K562 (cell line): Measurements from ENCODE around the gene NTN1. TPM values are rescaled to one million over a fixed set of nuclear protein-coding genes. Genes with fewer than 3 reads are reported as not detected.

Source experiments
- ATAC-seq: fragments of 200-7000 bp; cut with Tn5 transposase; 3 replicates; pipeline ENCODE4 v1.9.1; 2020; ENCODE audit warnings: moderate library complexity
- BruUV-seq: library from RNA; stranded (reverse); fragments of 400-500 nt; replicated peaks from 2 replicates; lab custom pipeline; 2021; lab: Mats Ljungman, UMichigan
- CTCF ChIA-PET: fragments of 300-600 bp; formaldehyde crosslinking; extraction: SDS; loops from one replicate; lab custom pipeline; 2021; ENCODE audit warnings: low intra/inter-chr PET ratio; lab: Yijun Ruan, JAX
- POLR2A ChIA-PET: fragments of 300-600, 350-650 bp; sonication (Branson Sonifier 250); formaldehyde crosslinking; extraction: SDS; loops from one replicate; lab custom pipeline; 2021; ENCODE audit warnings: antibody characterized with exemption, inconsistent platforms; lab: Yijun Ruan, JAX
- DNase-seq, 4 experiments: peaks; one replicate each; pipeline versions ENCODE4 v3.0.0 to v3.0.0-alpha.2; 2011 to 2018; ENCODE audit warnings: low spot score in 3 of 4, mixed read lengths in 3 of 4; ENCODE audit errors: extremely low read depth in 1 of 4
- FAIRE-seq: peaks from 2 replicates; lab custom pipeline; 2011; peaks lifted over from hg19 to GRCh38; lab: Jason Lieb, UNC
- H2AFZ ChIP-seq: 2 replicates; pipeline ENCODE4 v1.6.0; 2011; ENCODE audit warnings: low read depth, low read length, control low read depth, inconsistent platforms
- H3K27ac ChIP-seq: fragments of 200-600 bp; 3 replicates; pipeline ENCODE4 v1.8.0; 2011; ENCODE audit warnings: low read depth, mild to moderate bottlenecking, control low read depth, inconsistent platforms, low read length, moderate library complexity, mixed read lengths; ENCODE audit errors: extremely low read depth
- H3K27me3 ChIP-seq, 2 experiments: fragments of 300-600 bp in 1 of 2; 2 replicates in 1 of 2; 3 replicates in 1 of 2; pipeline versions ENCODE4 v1.6.0 to v1.8.0; 2011; ENCODE audit warnings: inconsistent platforms in 2 of 2, low read length in 2 of 2, mild to moderate bottlenecking in 1 of 2, mixed read lengths in 1 of 2, moderate library complexity in 1 of 2; ENCODE audit not compliant: control insufficient read depth in 2 of 2, insufficient read depth in 2 of 2
- H3K36me3 ChIP-seq: fragments of 300-600 bp; 3 replicates; pipeline ENCODE4 v1.8.0; 2011; ENCODE audit warnings: mild to moderate bottlenecking, low read length, inconsistent platforms; ENCODE audit not compliant: control insufficient read depth, insufficient read depth
- H3K4me1 ChIP-seq, 2 experiments: fragments of 200-600 bp in 1 of 2; replicated peaks in 1 of 2; 2 replicates in 1 of 2; 3 replicates in 1 of 2; pipeline versions ENCODE4 v1.5.1 to v1.8.0; 2011; ENCODE audit warnings: inconsistent platforms in 2 of 2, low read length in 2 of 2, mild to moderate bottlenecking in 1 of 2, mixed read lengths in 1 of 2, moderate library complexity in 1 of 2; ENCODE audit not compliant: control insufficient read depth in 2 of 2, insufficient read depth in 2 of 2
- H3K4me2 ChIP-seq: 2 replicates; pipeline ENCODE4 v1.6.1; 2011; ENCODE audit warnings: low read length, control low read depth, inconsistent platforms, mixed read lengths; ENCODE audit not compliant: insufficient read depth
- H3K4me3 ChIP-seq: fragments of 200-600 bp; sonication (generic), shearing (Covaris generic); 2 replicates; pipeline ENCODE4 v1.5.1; 2016; ENCODE audit warnings: control low read depth, inconsistent platforms
- H3K79me2 ChIP-seq: fragments of 200-600 bp; 3 replicates; pipeline ENCODE4 v1.8.0; 2011; ENCODE audit warnings: low read length, inconsistent platforms; ENCODE audit not compliant: control insufficient read depth, insufficient read depth
- H3K9ac ChIP-seq, 2 experiments: 2 replicates each; pipeline versions ENCODE4 v1.6.0 to v1.6.1; 2011; ENCODE audit warnings: low read depth in 2 of 2, low read length in 2 of 2, control low read depth in 1 of 2, inconsistent platforms in 1 of 2, mild to moderate bottlenecking in 1 of 2, mixed read lengths in 1 of 2; ENCODE audit not compliant: insufficient read depth in 1 of 2
- H3K9me1 ChIP-seq: one replicate; pipeline ENCODE4 v1.6.0; 2011; ENCODE audit warnings: inconsistent platforms, mild to moderate bottlenecking, low read length, moderate library complexity; ENCODE audit not compliant: control insufficient read depth, insufficient read depth
- H3K9me3 ChIP-seq: replicated peaks from 2 replicates; pipeline ENCODE4 v1.5.1; 2011; ENCODE audit warnings: low read depth, low read length, inconsistent platforms; ENCODE audit not compliant: control insufficient read depth, insufficient read depth
- H4K20me1 ChIP-seq: replicated peaks from 2 replicates; pipeline ENCODE4 v1.6.1; 2011; ENCODE audit warnings: low read length, inconsistent platforms, mixed read lengths; ENCODE audit not compliant: control insufficient read depth, insufficient read depth
- ARID3B ChIP-seq: fragments of 250-450 bp; sonication (Bioruptor Pico); IDR thresholded peaks from 2 replicates; pipeline ENCODE4 v1.4.0; 2020; ENCODE audit warnings: borderline replicate concordance
- ATF4 ChIP-seq: fragments of 450-650 bp; formaldehyde crosslinking; IDR thresholded peaks from 2 replicates; pipeline ENCODE4 v1.4.0; 2022; ENCODE audit warnings: mild to moderate bottlenecking, moderate library complexity
- GATAD2B ChIP-seq: fragments of 450-650 bp; IDR thresholded peaks from 2 replicates; pipeline ENCODE4 v1.6.1; 2017; ENCODE audit warnings: mild to moderate bottlenecking, borderline replicate concordance
- NCOA6 ChIP-seq: fragments of 450-650 bp; IDR thresholded peaks from 2 replicates; pipeline ENCODE4 v1.6.1; 2017; ENCODE audit warnings: mild to moderate bottlenecking
- NELFE ChIP-seq: IDR thresholded peaks from 2 replicates; pipeline ENCODE4 v1.6.1; 2011; ENCODE audit warnings: mild to moderate bottlenecking; ENCODE audit not compliant: insufficient read depth, insufficient read length
- RBFOX2 ChIP-seq: fragments of 200-400 bp; formaldehyde crosslinking; IDR thresholded peaks from 2 replicates; pipeline ENCODE4 v1.6.1; 2017; ENCODE audit warnings: low read depth, mild to moderate bottlenecking, low read length, moderate library complexity
- SMC3 ChIP-seq: conservative IDR thresholded peaks from 2 replicates; pipeline ENCODE4 v1.6.1; 2011; ENCODE audit warnings: low read depth, low read length, improper control_type of control experiment; ENCODE audit not compliant: insufficient read depth
- TAF15 ChIP-seq: fragments of 200-400 bp; formaldehyde crosslinking; IDR thresholded peaks from 2 replicates; pipeline ENCODE4 v1.6.1; 2017; ENCODE audit warnings: mild to moderate bottlenecking, low read depth, low read length, moderate library complexity
- ZNF212 ChIP-seq: fragments of 450-650 bp; formaldehyde crosslinking; IDR thresholded peaks from 2 replicates; pipeline ENCODE4 v1.4.0; 2020; ENCODE audit warnings: mild to moderate bottlenecking
- ZNF655 ChIP-seq: fragments of 250-450 bp; sonication (Bioruptor Pico); IDR thresholded peaks from 2 replicates; pipeline ENCODE4 v1.5.0; 2021
- ZNF695 ChIP-seq: fragments of 450-650 bp; formaldehyde crosslinking; IDR thresholded peaks from 2 replicates; pipeline ENCODE4 v1.4.0; 2020; ENCODE audit warnings: mild to moderate bottlenecking, moderate library complexity
- ZNF707 ChIP-seq: fragments of 250-450 bp; sonication (Bioruptor Pico); conservative IDR thresholded peaks from 2 replicates; pipeline ENCODE4 v1.8.0; 2022; ENCODE audit warnings: inconsistent platforms, mild to moderate bottlenecking, moderate library complexity
- ZSCAN29 ChIP-seq: fragments of 450-650 bp; IDR thresholded peaks from 2 replicates; pipeline ENCODE4 v1.6.1; 2017
- WGBS: fragments of 100-300 bp; shearing (Covaris generic); methylation state at CpG from one replicate; pipeline ENCODE4 v1.1.6; 2016; ENCODE audit warnings: low coverage, mixed read lengths; ENCODE audit not compliant: insufficient coverage; ENCODE audit errors: missing lambda C conversion rate; 5-methylcytosine and 5-hydroxymethylcytosine counted together
- in situ Hi-C: fragments of 300-500 bp; cut with MboI; formaldehyde crosslinking; loops from 4 replicates; pipeline ENCODE4 v1.15.0; 2018; ENCODE audit warnings: inconsistent platforms, mixed read lengths
- intact Hi-C: fragments of 100-400 bp; cut with micrococcal nuclease; formaldehyde crosslinking; loops from 2 replicates; pipeline ENCODE4 v1.14.2; 2022
- polyA plus RNA-seq, 8 experiments: library from polyadenylated mRNA; depleted of rRNA in 4 of 8; stranded (reverse) in 5 of 8; unstranded in 3 of 8; fragments of >200 nt; fragmentation: Nextera tagmentation in 2 of 8; fragmentation: Illumina TruSeq in 1 of 8; extraction: Ambion mirVana in 2 of 8; extraction: Trizol in 1 of 8; gene quantifications; 2 replicates each; pipeline versions ENCODE4 v1.2.1 to v1.2.3, GENCODE V29; 2011 to 2014; ENCODE audit warnings: inconsistent platforms in 1 of 8, missing spikeins in 1 of 8
- total RNA-seq, 7 experiments: library from RNA; depleted of rRNA in 6 of 7; stranded (reverse); fragments of >200 nt in 6 of 7; fragmentation: Illumina TruSeq in 2 of 7; extraction: Trizol in 2 of 7; gene quantifications; 2 replicates each; pipeline versions ENCODE4 v1.2.1 to v1.2.3, GENCODE V29; 2011 to 2021; ENCODE audit warnings: low replicate concordance in 1 of 7

Gene NTN1
- total and polyA plus RNA-seq, 9 of the 15 experiments (the other 6 are each of a cell fraction or from before 2014, with no cell fraction given), result 0.02 TPM; not detected in 8

GRCh38 chr17:9110501-9110900, 89.2 kb downstream of the NTN1 start:
- no peak for TF ChIP-seq ZNF707 (CRISPR knock-in tag)
- TF ChIP-seq NELFE, result no peak
- TF ChIP-seq ZSCAN29, result no peak
- no peak for TF ChIP-seq NCOA6
- no peak for TF ChIP-seq TAF15
- no peak for TF ChIP-seq ATF4
- TF ChIP-seq SMC3, result no peak
- no peak for TF ChIP-seq GATAD2B
- no peak for TF ChIP-seq ZNF655 (CRISPR knock-in tag)
- TF ChIP-seq ZNF695, result no peak
- no peak for TF ChIP-seq RBFOX2
- TF ChIP-seq ARID3B, result no peak
- no peak for TF ChIP-seq ZNF212
- TF ChIP-seq, all 486 proteins: peak for 0
- CTCF ChIA-PET, result no interaction called here
- intact Hi-C loops (no loop called here), in situ Hi-C loops (no loop called here)
- Histone ChIP-seq H3K9ac (no peak overlapping the region), H3K9me3 (no peaks in the 10 kb centered on the region), H3K4me1 (peaks cover 0 to 1% of the 10 kb centered on the region in 2 experiments; a peak in 1 of 5 replicates), H4K20me1 (0 out of 2 replicates have a peak, but pooled peaks cover 4% of the 10 kb centered on the region), H2AFZ (no peak overlapping the region), H3K4me3 (no peak overlapping the region), H3K4me2 (no peak overlapping the region), H3K9me1 (no peaks in the 10 kb centered on the region), H3K79me2 (no peaks in the 10 kb centered on the region), H3K36me3 (no peaks in the 10 kb centered on the region), H3K27me3 (peaks cover 3 to 14% of the 10 kb centered on the region in 2 experiments; a peak in 3 of 5 replicates), H3K27ac (no peak overlapping the region)
- BruUV-seq, result no TSS peak
- no peak for FAIRE-seq
- POLR2A ChIA-PET, result no interaction called here
- 2% methylated on average over 6 of the region's 7 CpGs for WGBS
- no peak for DNase-seq
- ATAC-seq, result no peak
